Measurements from ENCODE around the gene PSMB3.

- TF ChIP-seq CTCF (conservative IDR thresholded peaks at IDR 0.05 in 1 of 2, IDR thresholded peaks at IDR 0.05 in 1 of 2; ENCODE audit: extremely low read depth in 1 of 2, insufficient read depth in 1 of 2, low read depth in 1 of 2, low read length in 2 of 2): no peak
- no peak for TF ChIP-seq EZH2 (IDR thresholded peaks at IDR 0.05; ENCODE audit: borderline replicate concordance, low read length)
Observed at GRCh38 chr17:38715216-38715943, 37.2 kb upstream of the PSMB3 start.
